Measurements from ENCODE around the gene WIPF3.
"Not testable (repeated sequence)": the region's sequence is repeated elsewhere in the genome, so short reads cannot be mapped to it uniquely, and the experiment has no call there.

The WIPF3 gene

GRCh38 chr7:29883462-29884398 is 77.4 kb downstream of the WIPF3 start:
- no peak for DNase-seq

- no peak for DNase-seq
Measured at GRCh38 chr7:29884399-29885272, 78.3 kb downstream of the WIPF3 start.

DNA sequence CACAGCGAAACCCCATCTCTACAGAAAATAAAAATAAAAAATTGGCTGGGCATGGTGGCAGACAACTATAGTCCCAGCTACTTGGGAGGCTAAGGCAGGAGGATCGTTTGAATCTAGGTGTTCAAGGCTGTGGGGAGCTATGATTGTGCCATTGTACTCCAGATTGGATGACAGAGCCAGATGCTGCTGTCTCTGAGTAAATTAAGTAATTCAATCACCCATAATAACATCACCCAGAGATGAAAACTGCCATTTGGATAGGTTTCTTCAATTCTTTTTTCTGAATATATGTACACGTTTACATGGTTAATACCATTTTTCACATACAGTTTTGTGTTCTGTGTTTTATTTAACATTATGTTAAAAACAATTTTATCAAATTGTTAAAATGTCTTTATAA is 79.3 kb downstream of the WIPF3 start:
- no peak for DNase-seq

DNA sequence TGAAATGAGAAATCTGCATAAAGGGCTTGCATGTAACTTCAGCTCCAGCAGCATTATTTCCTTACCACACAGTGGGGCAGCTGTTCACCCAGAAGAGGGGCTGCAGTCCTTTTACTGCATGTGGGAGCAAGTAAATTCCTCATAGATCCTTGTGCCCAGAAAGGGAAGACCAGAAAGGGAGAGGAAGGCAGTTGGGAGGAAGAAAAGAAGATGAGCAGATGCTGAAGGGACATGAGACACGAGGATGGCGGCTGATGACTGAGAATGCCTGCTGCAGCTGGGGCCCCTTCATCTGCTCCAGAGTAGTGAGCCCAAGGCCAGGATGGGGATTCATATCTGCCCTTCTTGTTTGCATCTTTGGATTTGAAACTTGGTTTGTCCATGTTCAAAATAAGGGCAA is 80.5 kb downstream of the WIPF3 start:
- no peak for DNase-seq

DNA sequence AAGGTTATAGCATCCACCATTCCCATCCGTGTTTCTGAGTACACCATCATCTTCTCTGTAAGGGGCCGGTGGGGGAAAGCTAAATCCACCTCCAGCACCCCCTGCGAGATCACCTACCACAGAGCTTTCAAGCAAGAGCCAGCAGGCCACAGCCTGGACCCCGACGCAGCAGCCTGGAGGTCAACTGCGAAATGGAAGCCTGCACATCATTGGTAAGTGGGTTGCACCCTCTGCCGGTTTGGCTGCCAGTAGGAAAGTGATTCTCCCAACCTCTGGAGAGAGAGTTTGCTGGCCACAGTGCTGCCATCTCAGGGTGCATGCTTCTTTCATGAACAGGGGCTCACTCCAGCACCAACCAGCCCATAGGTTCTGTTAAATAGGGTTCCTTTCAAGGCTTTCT is 81.7 kb downstream of the WIPF3 start:
- no peak for DNase-seq

DNA sequence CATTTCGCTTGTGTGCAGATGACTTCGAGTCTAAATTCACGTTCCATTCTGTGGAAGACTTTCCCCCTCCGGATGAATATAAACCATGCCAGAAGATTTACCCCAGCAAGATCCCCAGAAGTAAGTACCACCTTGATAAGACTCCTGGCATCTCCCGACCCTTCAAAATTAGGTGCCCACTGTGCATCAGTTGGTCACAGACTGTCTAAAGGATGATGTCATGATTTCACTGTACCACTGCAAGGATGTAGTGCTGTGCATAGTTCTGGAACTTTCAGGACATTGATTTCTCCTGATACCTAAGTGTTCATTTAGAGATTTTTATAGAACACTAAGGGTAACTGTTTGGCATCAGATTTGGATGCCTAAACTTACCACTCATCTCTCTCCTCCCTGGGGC is 83.0 kb downstream of the WIPF3 start:
- DNase-seq, result no peak

DNA sequence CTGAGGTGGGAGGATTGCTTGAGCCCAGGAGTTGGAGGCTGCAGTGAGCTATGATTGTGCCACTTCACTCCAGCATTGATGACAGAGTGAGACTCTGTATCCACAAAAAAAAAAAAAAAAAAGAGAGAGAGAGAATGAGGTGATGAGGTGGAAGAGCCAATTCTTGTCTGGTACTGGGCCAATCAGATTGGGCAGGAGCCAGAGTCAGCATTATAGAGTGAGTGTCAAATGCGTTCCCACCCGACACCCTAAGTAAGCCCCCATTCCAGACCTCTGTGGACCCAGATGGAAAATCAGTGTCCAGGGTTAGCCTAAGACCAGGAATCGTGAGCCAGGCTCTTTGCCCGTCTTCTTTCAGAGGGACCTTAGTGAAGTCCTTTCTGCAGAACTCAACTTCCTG is 83.9 kb downstream of the WIPF3 start:
- DNase-seq, result no peak

GRCh38 chr7:29890786-29891185 is 84.5 kb downstream of the WIPF3 start:
- not testable (repeated sequence) for DNase-seq

DNA sequence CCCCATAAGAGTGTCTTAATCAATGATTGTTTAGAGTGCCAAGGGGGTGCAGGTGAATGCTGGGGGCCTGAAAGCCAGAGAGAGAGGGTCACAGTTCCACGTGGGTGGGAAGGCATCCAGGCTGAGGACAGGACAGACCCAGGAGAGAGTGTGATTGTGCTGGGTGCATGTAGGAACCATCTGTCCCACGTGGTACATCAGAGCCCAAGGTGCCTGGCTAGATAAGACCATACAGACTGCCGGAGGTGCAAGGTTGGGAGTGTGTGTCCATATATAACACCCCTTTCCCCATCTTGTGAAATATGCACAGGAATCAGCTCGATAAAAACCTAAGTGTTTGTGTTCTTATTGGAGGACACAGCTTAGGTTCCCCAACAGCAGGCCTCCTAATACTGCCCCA is 85.5 kb downstream of the WIPF3 start:
- no peak for DNase-seq

DNA sequence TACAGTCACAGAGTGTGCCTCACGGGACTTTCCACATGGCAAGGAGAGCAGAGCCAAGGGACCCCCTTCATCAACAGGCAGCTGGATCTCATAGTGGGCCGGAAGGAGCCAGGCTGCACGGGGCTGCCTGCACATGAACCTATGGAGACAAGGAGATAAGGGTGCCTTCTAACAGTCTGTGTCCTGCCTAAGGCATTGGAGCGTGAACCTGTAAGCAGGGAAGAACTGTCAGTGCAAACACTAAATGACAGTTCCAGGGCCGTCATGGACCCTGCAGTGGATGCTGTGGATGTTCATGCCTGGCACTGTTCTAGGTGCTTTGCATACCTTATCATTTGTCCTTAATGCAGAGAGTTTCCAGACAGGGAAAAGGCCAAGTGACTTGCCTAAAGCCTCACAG is 85.9 kb downstream of the WIPF3 start:
- DNase-seq, result no peak

DNA sequence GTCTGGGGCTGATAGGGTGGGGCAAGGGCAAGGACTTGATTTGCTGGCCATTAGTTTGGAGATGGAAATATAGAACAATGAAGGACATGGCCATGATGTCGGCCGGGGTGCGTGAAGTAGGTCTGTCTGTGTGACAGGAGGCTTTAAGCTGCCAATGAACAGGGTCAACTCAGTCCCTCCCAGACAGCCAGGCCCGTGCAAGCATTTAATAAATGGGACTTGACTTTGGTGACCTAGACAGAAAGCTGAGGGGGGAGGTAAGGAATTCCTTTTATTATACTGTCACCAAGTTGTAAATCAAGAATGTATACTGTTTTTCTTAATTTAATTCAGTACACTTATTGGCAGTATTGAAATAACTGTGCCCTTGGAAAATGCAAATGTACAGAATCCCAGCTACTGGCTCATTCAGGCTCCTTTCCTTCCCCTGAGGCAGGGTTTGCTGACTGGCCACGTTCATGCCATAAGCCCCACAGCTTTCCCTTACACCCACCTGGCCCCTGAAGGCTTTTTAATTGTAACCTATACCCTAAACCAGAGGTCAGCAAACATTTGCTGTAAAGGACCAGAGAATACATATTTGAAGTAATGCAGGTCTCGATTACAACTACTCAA is 87.2 kb downstream of the WIPF3 start:
- DNase-seq, result no peak

DNA sequence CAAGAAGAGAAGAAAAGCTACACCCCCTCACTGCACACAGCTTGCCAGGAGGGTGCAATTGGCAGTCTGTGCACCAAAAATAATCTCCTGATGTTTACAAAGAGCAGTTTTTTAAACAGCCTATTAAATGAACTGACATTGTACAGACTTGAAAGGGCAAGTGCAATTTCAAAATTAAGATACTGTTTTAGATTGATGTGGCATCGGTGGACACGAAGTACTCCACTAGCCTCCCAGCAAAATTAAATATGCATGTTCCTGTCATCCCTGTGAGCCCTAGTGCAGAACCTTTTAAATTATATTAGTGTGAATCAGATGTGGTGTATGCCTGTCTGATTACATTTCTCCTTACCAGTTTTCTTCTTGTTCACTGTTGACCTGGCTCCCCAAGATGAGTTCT is 87.9 kb downstream of the WIPF3 start:
- DNase-seq, result no peak

DNA sequence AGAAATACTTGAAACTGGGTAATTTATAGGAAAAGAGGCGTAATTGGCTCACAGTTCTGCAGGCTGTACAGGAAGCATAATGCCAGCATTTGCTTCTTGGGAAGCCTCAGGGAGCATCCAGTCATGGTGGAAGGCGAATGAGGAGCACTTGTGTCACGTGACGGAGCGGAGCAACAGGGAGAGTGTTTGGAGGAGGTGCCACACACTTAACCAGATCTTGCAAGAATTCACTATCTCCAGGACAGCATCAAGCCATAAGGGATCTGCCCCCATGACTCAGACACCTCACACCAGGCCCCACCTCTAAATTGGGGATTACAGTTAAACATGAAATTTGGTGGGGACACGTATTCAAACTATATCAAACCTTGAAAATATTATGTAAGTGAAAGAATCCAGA is 89.3 kb downstream of the WIPF3 start:
- DNase-seq, result no peak

DNA sequence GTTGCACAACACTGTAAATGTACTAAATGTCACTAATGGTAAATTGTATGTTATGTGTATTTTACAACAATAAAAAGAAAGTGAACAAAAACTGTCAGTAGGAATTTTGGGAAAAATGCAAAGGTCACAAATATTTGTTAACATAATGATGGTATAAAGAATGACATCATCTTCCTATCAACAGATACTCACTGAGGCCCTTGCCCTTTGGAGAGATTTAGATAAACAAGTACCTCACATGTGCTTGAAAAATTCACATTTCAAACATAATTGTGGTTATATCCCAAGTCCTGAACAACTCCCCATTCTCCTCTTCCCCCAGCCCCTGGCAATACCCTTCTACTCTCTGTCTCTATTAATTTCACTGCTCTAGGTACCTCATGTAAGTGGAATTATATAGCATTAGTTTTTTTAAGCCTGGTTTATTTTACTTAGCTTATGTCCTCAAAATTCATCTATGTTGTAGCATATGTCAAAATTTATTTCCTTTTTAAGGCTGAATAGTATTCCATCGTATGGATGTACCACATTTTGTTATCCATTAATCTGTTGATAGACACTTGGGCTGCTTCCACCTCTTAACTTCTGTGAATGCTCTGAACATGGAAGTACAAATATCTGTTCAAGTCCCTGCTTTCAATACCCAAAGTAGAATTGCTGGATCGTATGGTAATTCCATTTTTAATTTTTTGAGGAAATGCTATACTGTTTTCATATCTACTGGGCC is 90.5 kb downstream of the WIPF3 start:
- DNase-seq, result no peak

GRCh38 chr7:29898301-29898700 is 92.0 kb downstream of the WIPF3 start:
- DNase-seq, result no peak

DNA sequence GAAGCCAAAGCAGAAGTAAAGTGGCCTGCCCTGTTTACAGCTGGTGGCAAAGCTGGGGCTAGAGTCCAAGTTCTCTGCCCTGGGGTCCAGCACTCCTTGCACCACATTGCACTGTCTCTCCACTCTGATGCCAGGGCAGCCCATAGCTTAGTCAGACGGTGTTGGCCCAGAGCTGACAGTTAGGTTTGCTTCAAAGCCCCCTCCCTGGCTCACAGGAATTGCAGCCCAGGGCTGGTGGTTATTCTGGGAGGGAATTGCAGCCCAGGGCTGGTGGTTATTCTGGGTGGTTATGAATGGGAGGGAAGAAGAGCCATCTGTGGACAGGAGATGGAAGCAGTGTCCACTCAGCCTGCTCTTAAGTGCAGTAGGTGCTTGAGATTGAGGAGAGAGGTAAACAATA is 94.4 kb downstream of the WIPF3 start:
- DNase-seq, result no peak

GRCh38 chr7:29906200-29907022 is 100.1 kb downstream of the WIPF3 start:
- no peak for DNase-seq

GRCh38 chr7:29914180-29914579 is 107.9 kb downstream of the WIPF3 start:
- DNase-seq, result no peak

GRCh38 chr7:29915481-29916215 is 109.3 kb downstream of the WIPF3 start:
- DNase-seq, result no peak

- DNase-seq, result no peak
Measured at GRCh38 chr7:29917641-29918040, 111.3 kb downstream of the WIPF3 start.

DNA sequence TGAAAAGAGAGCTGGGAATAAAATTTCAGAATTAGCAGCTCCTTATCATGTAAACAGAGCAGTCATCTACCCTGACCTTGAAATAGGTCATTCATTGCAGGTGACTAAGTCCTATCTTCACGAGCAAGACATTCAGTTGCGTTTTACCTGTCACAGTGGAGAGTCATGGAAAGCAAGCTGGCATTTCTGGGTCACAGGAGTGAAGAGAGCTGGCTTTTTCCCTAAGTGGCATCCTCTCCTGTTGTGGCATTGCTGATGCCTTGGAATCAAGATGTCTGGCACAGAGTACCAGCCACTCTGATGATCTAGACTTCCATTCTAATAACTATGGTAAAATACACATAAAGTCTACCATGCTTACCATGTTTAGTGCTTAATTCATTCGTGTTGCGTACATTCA is 112.5 kb downstream of the WIPF3 start:
- no peak for DNase-seq
